Upper lobe of right lung (tissue), 1 donor: ENCODE measurements around the gene PLK5. TPM values are rescaled to one million over a fixed set of nuclear protein-coding genes. Genes with fewer than 3 reads are reported as not detected.

Experiments used
- ATAC-seq: fragments of 200-7000 bp; cut with Tn5 transposase; one replicate; pipeline ENCODE4 v1.9.1; 2020; ENCODE audit warnings: mild to moderate bottlenecking, moderate library complexity
- DNase-seq: peaks from one replicate; pipeline ENCODE4 v3.0.0-alpha.2; 2020
- H3K27ac ChIP-seq: fragments of 200-600 bp; one replicate; pipeline ENCODE4 v1.8.0; 2022
- H3K27me3 ChIP-seq: fragments of 200-600 bp; one replicate; pipeline ENCODE4 v1.8.0; 2022; ENCODE audit warnings: mild to moderate bottlenecking
- H3K36me3 ChIP-seq: fragments of 200-600 bp; one replicate; pipeline ENCODE4 v1.8.0; 2022
- H3K4me1 ChIP-seq: fragments of 200-600 bp; one replicate; pipeline ENCODE4 v1.8.0; 2022
- H3K4me3 ChIP-seq: fragments of 200-600 bp; one replicate; pipeline ENCODE4 v1.8.0; 2022; ENCODE audit warnings: mild to moderate bottlenecking
- H3K9me3 ChIP-seq: fragments of 200-600 bp; one replicate; pipeline ENCODE4 v1.8.0; 2022
- CTCF ChIP-seq: fragments of 200-600 bp; IDR thresholded peaks from one replicate; pipeline ENCODE4 v1.8.0; 2022; ENCODE audit warnings: antibody characterized with exemption
- intact Hi-C: fragments of 100-400 bp; cut with DNase I; formaldehyde crosslinking; loops from one replicate; pipeline ENCODE4 v1.11.0; 2022
- total RNA-seq: library from RNA; stranded (reverse); fragmentation: NEBNext Ultra II Directional; extraction: Animal tissue kit (Norgen Biotek cat#: 25700); gene quantifications from one replicate; pipeline ENCODE4 v1.2.1, GENCODE V29; 2021
- donor health status: DM: no; HTN: yes; CAD: no; lungs with severe emphysema.

The PLK5 gene
- total RNA-seq, 1 donor from 2014 or later, result not detected

GRCh38 chr19:1540365-1540925 is 16.6 kb downstream of the PLK5 start:
- H3K27ac ChIP-seq, result no peak overlapping the region

GRCh38 chr19:1549332-1549945 is 25.6 kb downstream of the PLK5 start:
- intact Hi-C loops, result loop anchor here (10.0 kb wide), 2 partner anchors 125 to 215 kb away; no protein-coding TSS in a partner anchor
- ATAC-seq, result no peak

More at GRCh38 chr19:1540365-1540925, 16.6 kb downstream of the PLK5 start:
- Histone ChIP-seq H3K4me1 (no peaks in the 10 kb centered on the region), H3K9me3 (no peaks in the 10 kb centered on the region), H3K4me3 (no peak overlapping the region), H3K36me3 (no peaks in the 10 kb centered on the region), H3K27me3 (peaks cover 12% of the 10 kb centered on the region)
- no peak for TF ChIP-seq CTCF
- no peak for DNase-seq
- no peak for ATAC-seq
- intact Hi-C loops, result loop anchor here (10.0 kb wide), 2 partner anchors 134 to 224 kb away; no protein-coding TSS in a partner anchor

GRCh38 chr19:1551068-1552040 is 27.5 kb downstream of the PLK5 start:
- no peak for ATAC-seq
- intact Hi-C loops, result no loop called here
- H3K27ac ChIP-seq, result no peak overlapping the region
- DNase-seq, result no peak
- no peaks in the 10 kb centered on the region for H3K9me3 ChIP-seq
- H3K4me3 ChIP-seq, result no peak overlapping the region
- H3K27me3 ChIP-seq, result no peaks in the 10 kb centered on the region
- H3K36me3 ChIP-seq, result no peaks in the 10 kb centered on the region
- H3K4me1 ChIP-seq, result no peaks in the 10 kb centered on the region
- no peak for TF ChIP-seq CTCF

More at GRCh38 chr19:1549332-1549945, 25.6 kb downstream of the PLK5 start:
- Histone ChIP-seq H3K9me3 (no peaks in the 10 kb centered on the region), H3K27ac (no peak overlapping the region), H3K27me3 (no peaks in the 10 kb centered on the region), H3K4me3 (no peak overlapping the region), H3K36me3 (no peaks in the 10 kb centered on the region), H3K4me1 (peaks cover 4% of the 10 kb centered on the region)
- no peak for DNase-seq
- no peak for TF ChIP-seq CTCF

- no peak overlapping the region for H3K27ac ChIP-seq
- intact Hi-C loops, result no loop called here
- no peak overlapping the region for H3K4me3 ChIP-seq
- ATAC-seq, result no peak
- no peaks in the 10 kb centered on the region for H3K4me1 ChIP-seq
- no peaks in the 10 kb centered on the region for H3K9me3 ChIP-seq
- no peak for TF ChIP-seq CTCF
- H3K27me3 ChIP-seq, result no peaks in the 10 kb centered on the region
- H3K36me3 ChIP-seq, result no peaks in the 10 kb centered on the region
- DNase-seq, result no peak
Observed at GRCh38 chr19:1553415-1553814, 29.5 kb downstream of the PLK5 start.

- TF ChIP-seq CTCF, result no peak
- Histone ChIP-seq H3K27me3 (no peaks in the 10 kb centered on the region), H3K9me3 (no peaks in the 10 kb centered on the region), H3K4me1 (no peaks in the 10 kb centered on the region), H3K36me3 (no peaks in the 10 kb centered on the region), H3K27ac (no peak overlapping the region), H3K4me3 (no peak overlapping the region)
- intact Hi-C loops, result no loop called here
- DNase-seq, result no peak
- ATAC-seq, result no peak
Observed at GRCh38 chr19:1554968-1555367, 31.1 kb downstream of the PLK5 start.
